ENCODE measurements around the gene KRTAP10-9.
"Not testable (repeated sequence)": the region's sequence is repeated elsewhere in the genome, so short reads cannot be mapped to it uniquely, and the experiment has no call there.

KRTAP10-9 gene

DNA sequence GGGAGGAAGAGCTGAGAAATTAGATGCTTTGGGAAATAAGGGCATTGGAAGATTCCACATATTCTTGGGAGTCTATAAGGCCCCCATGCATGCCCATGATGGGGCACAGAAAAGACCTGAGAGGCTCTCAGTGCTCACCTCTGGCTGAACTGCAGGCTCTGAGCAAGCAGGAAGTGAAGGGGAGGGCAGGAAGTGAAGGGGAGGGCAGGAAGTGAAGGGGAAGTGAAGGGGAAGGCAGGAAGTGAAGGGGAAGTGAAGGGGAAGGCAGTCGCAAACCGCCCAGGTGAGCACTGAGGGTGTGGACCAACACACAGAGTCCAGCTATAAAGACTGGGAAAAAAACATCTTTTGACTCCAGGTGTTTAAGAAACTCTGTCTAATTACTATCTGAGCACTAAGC lies 3.5 kb downstream of the KRTAP10-9 start:
- no peak overlapping the region for H3K4me3 ChIP-seq (ENCODE audit: low read depth, low read length)
- TF ChIP-seq, protein P1, sequence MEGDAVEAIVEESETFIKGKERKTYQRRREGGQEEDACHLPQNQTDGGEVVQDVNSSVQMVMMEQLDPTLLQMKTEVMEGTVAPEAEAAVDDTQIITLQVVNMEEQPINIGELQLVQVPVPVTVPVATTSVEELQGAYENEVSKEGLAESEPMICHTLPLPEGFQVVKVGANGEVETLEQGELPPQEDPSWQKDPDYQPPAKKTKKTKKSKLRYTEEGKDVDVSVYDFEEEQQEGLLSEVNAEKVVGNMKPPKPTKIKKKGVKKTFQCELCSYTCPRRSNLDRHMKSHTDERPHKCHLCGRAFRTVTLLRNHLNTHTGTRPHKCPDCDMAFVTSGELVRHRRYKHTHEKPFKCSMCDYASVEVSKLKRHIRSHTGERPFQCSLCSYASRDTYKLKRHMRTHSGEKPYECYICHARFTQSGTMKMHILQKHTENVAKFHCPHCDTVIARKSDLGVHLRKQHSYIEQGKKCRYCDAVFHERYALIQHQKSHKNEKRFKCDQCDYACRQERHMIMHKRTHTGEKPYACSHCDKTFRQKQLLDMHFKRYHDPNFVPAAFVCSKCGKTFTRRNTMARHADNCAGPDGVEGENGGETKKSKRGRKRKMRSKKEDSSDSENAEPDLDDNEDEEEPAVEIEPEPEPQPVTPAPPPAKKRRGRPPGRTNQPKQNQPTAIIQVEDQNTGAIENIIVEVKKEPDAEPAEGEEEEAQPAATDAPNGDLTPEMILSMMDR (conservative IDR thresholded peaks at IDR 0.05; ENCODE audit: low read depth, low read length) = no peak
- no peak for DNase-seq (ENCODE audit: low read depth)

DNA sequence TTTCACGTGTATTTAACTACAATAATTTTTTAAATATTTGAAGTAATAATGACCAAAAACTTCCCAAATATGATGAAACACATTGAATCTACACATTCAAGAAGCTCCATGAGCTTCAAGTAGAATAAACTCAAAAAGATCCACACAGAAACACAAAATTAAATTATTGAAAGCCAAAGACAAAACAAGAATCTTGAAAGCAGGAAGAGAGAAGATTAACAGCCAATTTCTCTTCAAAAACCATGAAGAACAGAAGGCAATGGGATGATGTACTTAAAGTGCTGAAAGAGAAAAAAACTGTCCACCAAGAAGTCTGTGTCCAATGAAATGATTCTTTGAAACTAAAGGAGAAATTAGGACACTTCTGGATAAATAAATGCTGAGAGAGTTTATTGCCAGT lies 5.2 kb downstream of the KRTAP10-9 start:
- no peak for DNase-seq (ENCODE audit: low read depth)
- TF ChIP-seq, protein P1 (conservative IDR thresholded peaks at IDR 0.05; ENCODE audit: low read depth, low read length) = no peak

DNA sequence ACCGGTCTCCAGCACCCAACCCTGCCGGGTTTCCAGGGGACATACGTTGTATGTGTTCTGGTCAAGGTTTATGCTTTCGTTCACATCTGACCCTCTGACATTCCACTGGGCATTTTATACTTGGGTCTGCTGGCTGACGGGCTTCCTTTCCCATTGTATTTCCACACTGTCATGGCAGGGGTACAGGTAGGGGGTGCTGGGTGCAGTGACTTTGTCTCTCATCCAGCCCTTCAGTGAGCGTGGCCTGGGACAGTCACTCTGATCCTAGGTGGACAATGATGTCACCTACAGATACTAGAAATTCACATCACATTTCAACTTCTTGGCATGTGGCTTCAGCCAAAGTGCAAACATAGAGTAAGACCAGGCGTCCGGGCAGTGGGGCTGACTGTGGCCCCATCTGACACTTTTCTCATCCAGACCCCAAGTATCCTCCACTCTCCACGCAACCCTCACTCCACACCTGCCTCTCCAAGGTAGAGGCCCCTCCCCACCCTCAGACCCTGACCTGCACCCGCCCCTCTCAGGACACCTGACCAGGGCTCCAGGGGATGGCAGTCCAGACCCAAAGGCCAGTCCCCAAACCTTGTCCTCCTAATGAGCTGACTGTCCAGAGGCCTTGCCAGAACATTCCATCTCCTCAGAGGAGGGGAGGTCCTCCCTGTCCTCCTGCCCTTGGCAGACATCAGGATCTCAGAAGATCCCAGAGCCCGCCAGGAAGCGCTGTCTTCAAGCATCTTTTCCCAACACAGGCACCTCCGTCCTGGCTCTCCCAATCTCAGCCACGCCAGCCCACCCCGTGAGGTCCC lies 9.5 kb downstream of the KRTAP10-9 start:
- TF ChIP-seq, protein P1 (conservative IDR thresholded peaks at IDR 0.05; ENCODE audit: low read depth, low read length) = no peak
- H3K4me3 ChIP-seq (ENCODE audit: low read depth, low read length) = no peak overlapping the region
- no peak for DNase-seq (ENCODE audit: low read depth)

More for the DNA sequence above, 5.2 kb downstream of the KRTAP10-9 start:
- H3K4me3 ChIP-seq (ENCODE audit: low read depth, low read length) = no peak overlapping the region

DNA sequence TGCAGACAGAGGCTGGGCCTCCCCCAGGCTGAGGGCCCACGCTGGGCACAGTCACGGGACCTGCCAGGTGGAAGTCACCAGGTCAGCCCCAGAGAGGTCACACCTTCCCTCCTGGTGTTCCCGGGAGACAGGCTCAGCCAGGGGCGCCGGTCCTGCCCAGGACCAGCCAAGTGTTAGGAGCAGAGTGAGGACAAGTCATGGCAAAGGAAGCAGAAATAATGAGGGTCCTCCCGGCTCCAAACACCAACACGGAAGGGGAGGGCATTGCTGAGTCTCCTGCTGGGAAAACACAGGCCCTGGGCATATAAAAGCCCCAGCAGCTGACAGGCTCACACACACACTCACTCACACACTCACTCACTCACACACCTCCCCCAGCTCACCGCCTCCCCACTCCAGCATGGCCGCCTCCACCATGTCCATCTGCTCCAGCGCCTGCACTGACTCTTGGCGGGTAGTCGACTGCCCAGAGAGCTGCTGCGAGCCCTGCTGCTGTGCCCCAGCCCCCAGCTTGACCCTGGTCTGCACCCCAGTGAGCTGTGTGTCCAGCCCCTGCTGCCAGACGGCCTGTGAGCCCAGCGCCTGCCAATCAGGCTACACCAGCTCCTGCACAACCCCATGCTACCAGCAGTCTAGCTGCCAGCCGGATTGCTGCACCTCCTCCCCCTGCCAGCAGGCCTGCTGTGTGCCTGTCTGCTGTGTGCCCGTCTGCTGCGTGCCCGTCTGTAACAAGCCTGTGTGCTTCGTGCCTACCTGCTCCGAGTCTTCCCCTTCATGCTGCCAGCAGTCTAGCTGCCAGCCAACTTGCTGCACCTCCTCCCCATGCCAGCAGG lies 10.3 kb downstream of the KRTAP10-9 start, which contains the start of gene KRTAP10-10:
TSS of gene KRTAP10-10 (plus strand) at position 339 of the 833 bp plus-strand sequence. CDS start at position 401, 62 bp downstream.
- no peak within 1 kb of the TSS for H3K4me3 ChIP-seq (ENCODE audit: low read depth, low read length)
- TF ChIP-seq, protein P1 (conservative IDR thresholded peaks at IDR 0.05; ENCODE audit: low read depth, low read length) = no peak
- DNase-seq (ENCODE audit: low read depth) = no peak

DNA sequence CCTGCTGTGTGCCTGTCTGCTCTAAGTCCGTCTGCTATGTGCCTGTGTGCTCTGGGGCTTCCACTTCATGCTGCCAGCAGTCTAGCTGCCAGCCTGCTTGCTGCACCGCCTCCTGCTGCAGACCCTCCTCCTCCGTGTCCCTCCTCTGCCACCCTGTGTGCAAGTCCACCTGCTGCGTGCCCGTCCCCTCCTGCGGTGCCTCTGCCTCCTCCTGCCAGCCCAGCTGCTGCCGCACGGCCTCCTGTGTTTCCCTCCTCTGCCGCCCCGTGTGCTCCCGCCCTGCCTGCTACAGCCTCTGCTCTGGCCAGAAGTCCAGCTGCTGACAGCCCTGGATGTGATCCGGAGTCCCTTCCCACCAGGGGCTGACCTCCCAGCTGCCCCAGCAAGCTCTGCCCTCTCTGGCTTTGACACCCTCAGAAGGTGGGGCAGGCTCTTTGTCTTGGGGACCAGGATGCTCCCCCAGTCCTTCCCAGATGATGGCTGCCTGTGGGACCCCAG lies 11.0 kb downstream of the KRTAP10-9 start:
- DNase-seq (ENCODE audit: low read depth); H3K4me3 ChIP-seq (ENCODE audit: low read depth, low read length): not testable (repeated sequence)

DNA sequence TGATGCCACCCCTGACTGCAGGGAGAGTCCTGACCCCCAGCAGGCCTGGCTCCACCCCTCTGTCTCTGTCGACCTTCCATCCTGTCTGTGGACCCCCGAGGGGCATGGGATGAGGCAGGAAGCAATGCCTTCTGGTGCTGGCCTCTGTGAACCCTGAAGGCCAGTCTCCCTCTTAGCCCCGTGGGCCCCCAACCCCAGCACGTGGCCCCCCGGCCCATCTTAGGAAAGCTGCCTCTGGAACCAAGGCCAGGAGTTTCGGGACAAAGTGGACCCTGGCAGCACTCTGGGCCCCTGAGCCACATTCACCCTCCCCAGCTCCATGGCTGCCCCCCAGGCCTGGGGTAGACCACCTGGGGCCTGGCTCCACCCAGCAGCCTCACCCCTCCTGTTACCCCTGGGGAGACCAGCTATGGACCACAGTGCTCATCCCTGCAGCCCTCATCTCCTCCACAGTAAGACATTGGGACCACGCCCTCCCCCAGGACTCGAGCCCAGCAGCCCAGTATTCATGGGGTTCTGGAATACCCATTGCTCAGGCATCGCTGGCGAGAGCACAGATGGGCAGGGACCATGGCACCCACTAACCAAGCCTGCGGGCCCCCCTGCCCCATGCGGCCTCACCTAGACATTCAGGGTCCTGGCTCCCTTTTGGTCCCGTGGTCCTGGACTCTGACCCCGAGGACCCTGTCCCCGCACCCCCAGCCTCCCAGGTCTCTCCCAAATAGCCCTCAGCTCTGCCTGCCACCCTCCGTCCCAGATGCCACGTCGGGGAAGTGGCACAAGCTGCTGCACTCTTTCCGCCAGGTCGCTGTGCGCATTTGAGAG lies 11.8 kb downstream of the KRTAP10-9 start:
- DNase-seq (ENCODE audit: low read depth); H3K4me3 ChIP-seq (ENCODE audit: low read depth, low read length): not testable (repeated sequence)

DNA sequence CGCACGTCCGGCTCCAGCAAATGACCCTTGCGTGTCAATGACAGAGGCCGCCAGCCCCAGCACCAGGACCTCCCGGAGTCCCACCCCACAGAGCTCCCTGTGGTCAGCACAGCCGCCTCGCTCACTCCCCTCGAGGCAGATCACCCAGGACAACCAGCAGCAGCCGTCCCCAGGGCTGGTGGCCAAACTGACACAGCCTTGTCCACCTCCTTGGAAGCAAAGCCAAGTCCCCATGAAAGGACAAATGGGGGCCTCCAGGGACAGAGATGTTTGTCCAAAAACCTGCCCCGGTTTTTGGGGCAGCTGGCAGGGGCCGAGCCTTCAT lies 12.4 kb downstream of the KRTAP10-9 start:
- DNase-seq (ENCODE audit: low read depth) = no peak
- H3K4me3 ChIP-seq (ENCODE audit: low read depth, low read length) = no peak overlapping the region
- TF ChIP-seq, protein P1 (conservative IDR thresholded peaks at IDR 0.05; ENCODE audit: low read depth, low read length) = no peak

All from choroid plexus epithelial cell (primary cell).